HepG2 (cell line): ENCODE measurements around the gene GFRA4. TPM values are rescaled to one million over a fixed set of nuclear protein-coding genes. Genes with fewer than 3 reads are reported as not detected.

Experiments
- ATAC-seq: fragments of 200-7000 bp; cut with Tn5 transposase; 3 replicates; pipeline ENCODE4 v1.9.1; 2020; ENCODE audit warnings: mild to moderate bottlenecking, moderate library complexity
- BruUV-seq: library from RNA; stranded (reverse); fragments of 400-500 nt; replicated peaks from 2 replicates; lab custom pipeline; 2021; lab: Mats Ljungman, UMichigan
- CTCF ChIA-PET: fragments of 300-600 bp; formaldehyde crosslinking; extraction: SDS; loops from one replicate; lab custom pipeline; 2021; ENCODE audit warnings: low total read pairs, inconsistent platforms, low intra/inter-chr PET ratio; lab: Yijun Ruan, JAX
- POLR2A ChIA-PET: fragments of 350-600 bp; sonication (Branson Sonifier 250); formaldehyde crosslinking; loops from one replicate; lab custom pipeline; 2020; ENCODE audit warnings: antibody characterized with exemption, inconsistent platforms; lab: Yijun Ruan, JAX
- DNase-seq: peaks from one replicate; pipeline ENCODE4 v3.0.0-alpha.2; 2015; ENCODE audit warnings: low spot score
- FAIRE-seq: peaks from 3 replicates; lab custom pipeline; 2011; peaks lifted over from hg19 to GRCh38; lab: Jason Lieb, UNC
- H2AFZ ChIP-seq: one replicate; pipeline ENCODE4 v1.6.1; 2011; ENCODE audit warnings: low read length, inconsistent platforms
- H3K27ac ChIP-seq: fragments of 300-600 bp; 3 replicates; pipeline ENCODE4 v1.8.0; 2011; ENCODE audit warnings: mixed run types, mild to moderate bottlenecking, mixed read lengths, low read length, inconsistent platforms; ENCODE audit not compliant: insufficient read depth; ENCODE audit errors: extremely low read length
- H3K27me3 ChIP-seq, 2 experiments: fragments of 200-600 bp in 1 of 2; 2 replicates in 1 of 2; 3 replicates in 1 of 2; pipeline versions ENCODE4 v1.6.0 to v1.8.0; 2011; ENCODE audit warnings: low read length in 2 of 2, mild to moderate bottlenecking in 2 of 2, moderate library complexity in 2 of 2, inconsistent platforms in 1 of 2; ENCODE audit not compliant: insufficient read depth in 2 of 2, control insufficient read depth in 1 of 2
- H3K36me3 ChIP-seq, 2 experiments: fragments of 200-600 bp in 1 of 2; replicated peaks in 1 of 2; 2 replicates in 1 of 2; 3 replicates in 1 of 2; pipeline versions ENCODE4 v1.5.1 to v1.8.0; 2011; ENCODE audit warnings: low read length in 2 of 2, inconsistent platforms in 1 of 2; ENCODE audit not compliant: insufficient read depth in 2 of 2, control insufficient read depth in 1 of 2
- H3K4me1 ChIP-seq: 2 replicates; pipeline ENCODE4 v1.5.1; 2012; ENCODE audit warnings: low read length, inconsistent platforms; ENCODE audit not compliant: insufficient read depth
- H3K4me2 ChIP-seq: 2 replicates; pipeline ENCODE4 v1.6.0; 2011; ENCODE audit warnings: low read depth, low read length, inconsistent platforms
- H3K4me3 ChIP-seq, 3 experiments: fragments of 200-600 bp in 1 of 3; sonication (generic), shearing (Covaris generic) in 1 of 3; replicated peaks in 1 of 3; 2 replicates each; pipeline ENCODE4 v1.5.1; 2011 to 2016; ENCODE audit warnings: low read length in 3 of 3, inconsistent platforms in 2 of 3, low read depth in 2 of 3, mild to moderate bottlenecking in 2 of 3, control low read depth in 1 of 3, mixed read lengths in 1 of 3; ENCODE audit not compliant: insufficient read depth in 1 of 3
- H3K79me2 ChIP-seq: one replicate; pipeline ENCODE4 v1.6.1; 2011; ENCODE audit warnings: low read length, inconsistent platforms; ENCODE audit not compliant: insufficient read depth
- H3K9ac ChIP-seq: 2 replicates; pipeline ENCODE4 v1.6.0; 2011; ENCODE audit warnings: mild to moderate bottlenecking, low read depth, low read length, inconsistent platforms; ENCODE audit not compliant: insufficient read depth
- H3K9me3 ChIP-seq: 2 replicates; pipeline ENCODE4 v1.5.1; 2012; ENCODE audit warnings: mild to moderate bottlenecking, low read length
- H4K20me1 ChIP-seq: 2 replicates; pipeline ENCODE4 v1.6.0; 2011; ENCODE audit warnings: inconsistent platforms, mild to moderate bottlenecking, low read length, moderate library complexity; ENCODE audit not compliant: insufficient read depth
- BRD4 ChIP-seq: sonication (generic); formaldehyde crosslinking; IDR thresholded peaks from 2 replicates; pipeline ENCODE4 v1.4.0; 2020; ENCODE audit warnings: missing genetic modification reagents
- KDM2A ChIP-seq: sonication (generic); formaldehyde crosslinking; IDR thresholded peaks from 2 replicates; pipeline ENCODE4 v1.4.0; 2020; ENCODE audit warnings: low read depth, missing genetic modification reagents, borderline replicate concordance
- NR1H2 ChIP-seq: sonication (generic); formaldehyde crosslinking; IDR thresholded peaks from 2 replicates; pipeline ENCODE4 v1.8.1; 2022; ENCODE audit warnings: low read depth, missing genetic modification reagents, borderline replicate concordance
- REL ChIP-seq: sonication (generic); formaldehyde crosslinking; conservative IDR thresholded peaks from 2 replicates; pipeline ENCODE4 v1.8.0; 2022; ENCODE audit warnings: mild to moderate bottlenecking, missing genetic modification reagents, moderate library complexity
- ZNF780A ChIP-seq: sonication (generic); formaldehyde crosslinking; IDR thresholded peaks from 2 replicates; pipeline ENCODE4 v1.8.0; 2022; ENCODE audit warnings: mild to moderate bottlenecking, missing genetic modification reagents, moderate library complexity
- WGBS: methylation state at CpG from one replicate; pipeline ENCODE4 v1.1.6; 2017; ENCODE audit warnings: low lambda C conversion rate; 5-methylcytosine and 5-hydroxymethylcytosine counted together
- in situ Hi-C: cut with HindIII; loops from 2 replicates; pipeline ENCODE4 v1.10.0; 2017; ENCODE audit warnings: low pct_unique_long_range_greater_than_20kb; ENCODE audit not compliant: extremely low pct_ligation_motif_present
- intact Hi-C: fragments of 100-400 bp; cut with micrococcal nuclease; formaldehyde crosslinking; loops from one replicate; pipeline ENCODE4 v1.10.0; 2022; ENCODE audit not compliant: unreplicated experiment
- polyA plus RNA-seq, 8 experiments: library from polyadenylated mRNA; depleted of rRNA in 3 of 8; stranded (reverse) in 7 of 8; unstranded in 1 of 8; fragments of >200 nt; fragmentation: Illumina TruSeq in 4 of 8; extraction: Trizol in 4 of 8; gene quantifications; 2 replicates each; pipeline versions ENCODE4 v1.2.1 to v1.2.3, GENCODE V29; 2011 to 2016; ENCODE audit warnings: low read depth in 4 of 8, missing spikeins in 1 of 8, mixed read lengths in 1 of 8; ENCODE audit not compliant: insufficient read depth in 1 of 8
- total RNA-seq, 5 experiments: library from RNA; depleted of rRNA; stranded (reverse); fragments of >200 nt; fragmentation: Illumina TruSeq; extraction: Trizol; gene quantifications; 2 replicates each; pipeline ENCODE4 v1.2.3, GENCODE V29; 2016; ENCODE audit warnings: low read depth in 1 of 5
- TF ChIP-seq, protein P1 (sequence below): sonication (generic); formaldehyde crosslinking; IDR thresholded peaks from 2 replicates; pipeline ENCODE4 v1.5.0; 2020; ENCODE audit warnings: missing genetic modification reagents, mild to moderate bottlenecking, borderline replicate concordance

Gene GFRA4
- total and polyA plus RNA-seq, 2 of the 13 experiments (the other 11 are each of a cell fraction or from before 2014, with no cell fraction given) = not detected

DNA sequence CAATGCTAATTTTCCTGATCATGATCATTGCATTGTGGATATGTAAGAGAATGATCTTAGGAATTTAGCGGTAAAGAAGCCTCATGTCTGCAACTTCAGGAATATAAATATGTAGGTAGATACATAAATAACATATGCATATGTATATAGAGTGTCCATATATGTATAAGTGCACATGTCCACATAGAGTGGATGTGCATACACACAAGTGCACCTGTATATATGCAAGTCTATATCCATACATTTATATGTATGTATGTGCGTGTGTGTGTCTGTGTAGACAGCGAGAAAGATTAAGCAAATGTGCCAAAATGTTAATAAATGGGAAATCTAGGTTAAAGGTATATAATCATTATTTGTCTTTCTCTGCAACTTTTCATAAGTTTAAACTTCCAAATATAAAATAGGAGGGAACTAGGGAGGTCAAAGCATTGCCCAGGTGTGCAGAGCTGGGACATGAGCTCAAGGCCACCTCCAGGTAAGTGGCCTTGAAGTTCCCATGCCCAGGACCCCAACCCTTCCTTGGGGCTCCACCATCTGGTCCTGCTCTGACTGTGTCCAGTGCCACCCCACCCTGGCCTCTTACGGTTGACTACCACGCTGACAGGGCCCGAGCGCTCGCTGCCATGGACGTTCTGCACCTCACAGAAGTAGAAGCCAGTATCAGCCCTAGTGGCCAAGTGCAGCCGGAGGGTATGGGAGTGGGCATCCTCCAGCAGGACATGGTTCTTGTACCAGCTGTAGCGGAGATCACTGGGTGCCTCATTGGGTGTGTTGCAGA lies 39.6 kb upstream of the GFRA4 start:
- H3K27ac ChIP-seq = no peak overlapping the region
- H3K36me3 ChIP-seq = no peaks in the 10 kb centered on the region
- H3K4me3 ChIP-seq = no peak overlapping the region
- CTCF ChIA-PET = no interaction called here
- TF ChIP-seq ZNF780A (CRISPR knock-in tag) = no peak
- TF ChIP-seq BRD4 = no peak
- no peak for TF ChIP-seq NR1H2 (CRISPR knock-in tag)
- TF ChIP-seq, all 625 proteins: peak for 0
- Histone ChIP-seq H3K4me2 (no peak overlapping the region), H3K27me3 (peaks cover 25 to 48% of the 10 kb centered on the region in 2 experiments), H3K4me1 (peaks cover 15% of the 10 kb centered on the region), H2AFZ (no peak overlapping the region), H3K9me3 (no peaks in the 10 kb centered on the region), H4K20me1 (no peaks in the 10 kb centered on the region), H3K79me2 (no peaks in the 10 kb centered on the region), H3K9ac (no peak overlapping the region)
- no peak for FAIRE-seq
- in situ Hi-C loops (no loop called here), intact Hi-C loops (no loop called here)
- no peak for DNase-seq
- no peak; the same call in 2 of the 3 replicates for ATAC-seq
- no TSS peak for BruUV-seq
- POLR2A ChIA-PET = no interaction called here
- 50% methylated on average over 11 of the region's 11 CpGs for WGBS

DNA sequence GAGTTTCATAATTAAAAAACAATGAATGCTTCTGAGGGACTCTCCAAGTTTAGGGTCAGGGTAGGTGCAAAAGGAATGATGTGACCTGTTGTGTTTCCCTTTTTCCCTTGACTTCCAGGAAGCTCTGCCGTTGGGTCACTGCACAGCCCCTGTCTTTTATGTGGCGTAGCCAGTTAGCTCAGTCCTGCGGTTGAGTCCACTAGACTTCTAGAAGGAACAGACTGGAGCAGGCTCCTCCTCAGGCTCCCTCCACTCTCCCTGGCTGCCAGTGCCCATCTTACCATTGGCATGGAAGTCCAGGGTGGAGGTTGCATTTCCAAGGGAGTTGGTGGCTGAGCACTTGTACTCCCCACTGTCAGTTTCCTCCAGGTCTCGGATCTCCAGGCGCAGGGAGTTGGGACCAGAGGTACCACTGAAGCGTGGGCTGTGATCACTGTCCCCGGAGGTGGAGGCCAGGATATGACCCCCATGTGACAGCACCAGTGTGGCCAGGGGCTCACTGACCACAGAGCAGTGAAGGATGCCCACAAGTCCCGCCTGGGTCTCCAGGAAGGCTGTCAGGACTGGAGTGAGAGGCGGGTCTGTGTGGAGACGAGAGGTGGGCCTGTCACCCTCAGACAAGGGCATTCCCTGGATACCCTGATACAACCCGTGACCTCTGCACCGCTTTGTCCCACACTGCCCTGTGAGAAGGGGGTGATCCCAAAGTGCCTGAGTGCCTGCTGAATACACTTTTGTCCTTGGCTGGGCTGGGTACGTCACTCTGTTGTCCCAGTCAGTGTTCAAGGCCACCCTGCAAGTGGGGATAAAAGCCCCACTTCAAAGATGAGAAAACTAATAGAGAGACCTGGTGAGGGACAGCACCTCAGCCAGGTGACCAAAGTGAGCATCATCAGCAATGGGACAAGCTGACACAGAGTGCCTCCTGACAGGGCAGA lies 38.1 kb upstream of the GFRA4 start:
- Histone ChIP-seq H3K4me3 (no peak overlapping the region), H3K9me3 (peaks cover 3% of the 10 kb centered on the region; the same call in 1 of the 2 replicates), H4K20me1 (no peaks in the 10 kb centered on the region), H3K27ac (no peak overlapping the region), H3K79me2 (no peaks in the 10 kb centered on the region), H3K27me3 (peaks cover 24 to 51% of the 10 kb centered on the region in 2 experiments; a peak in 4 of 5 replicates), H3K36me3 (no peaks in the 10 kb centered on the region), H3K9ac (no peak overlapping the region), H3K4me1 (peaks cover 15% of the 10 kb centered on the region), H2AFZ (no peak overlapping the region), H3K4me2 (peak overlapping the region; percentile 26)
- ATAC-seq (peak; percentile 11), FAIRE-seq (no peak), DNase-seq (peak; percentile 38)
- 36% methylated on average over 12 of the region's 13 CpGs for WGBS
- intact Hi-C loops (no loop called here), in situ Hi-C loops (no loop called here)
- ChIA-PET POLR2A (interaction anchor here (0.6 kb wide), 1 partner anchor 227 kb away, joined by 6 read pairs; no protein-coding TSS in a partner anchor), CTCF (no interaction called here)
- no TSS peak for BruUV-seq
- TF ChIP-seq REL (CRISPR knock-in tag) (no peak), KDM2A (CRISPR knock-in tag) (no peak)
- TF ChIP-seq, protein P1, sequence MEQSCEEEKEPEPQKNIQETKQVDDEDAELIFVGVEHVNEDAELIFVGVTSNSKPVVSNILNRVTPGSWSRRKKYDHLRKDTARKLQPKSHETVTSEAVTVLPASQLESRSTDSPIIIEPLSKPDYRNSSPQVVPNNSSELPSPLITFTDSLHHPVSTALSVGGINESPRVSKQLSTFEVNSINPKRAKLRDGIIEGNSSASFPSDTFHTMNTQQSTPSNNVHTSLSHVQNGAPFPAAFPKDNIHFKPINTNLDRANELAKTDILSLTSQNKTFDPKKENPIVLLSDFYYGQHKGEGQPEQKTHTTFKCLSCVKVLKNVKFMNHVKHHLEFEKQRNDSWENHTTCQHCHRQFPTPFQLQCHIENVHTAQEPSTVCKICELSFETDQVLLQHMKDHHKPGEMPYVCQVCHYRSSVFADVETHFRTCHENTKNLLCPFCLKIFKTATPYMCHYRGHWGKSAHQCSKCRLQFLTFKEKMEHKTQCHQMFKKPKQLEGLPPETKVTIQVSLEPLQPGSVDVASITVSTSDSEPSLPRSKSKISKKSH = peak; percentile 50; the same call in 1 of the 2 replicates
